Measurements from ENCODE around the gene DNAJB1.

The DNAJB1 gene

DNA sequence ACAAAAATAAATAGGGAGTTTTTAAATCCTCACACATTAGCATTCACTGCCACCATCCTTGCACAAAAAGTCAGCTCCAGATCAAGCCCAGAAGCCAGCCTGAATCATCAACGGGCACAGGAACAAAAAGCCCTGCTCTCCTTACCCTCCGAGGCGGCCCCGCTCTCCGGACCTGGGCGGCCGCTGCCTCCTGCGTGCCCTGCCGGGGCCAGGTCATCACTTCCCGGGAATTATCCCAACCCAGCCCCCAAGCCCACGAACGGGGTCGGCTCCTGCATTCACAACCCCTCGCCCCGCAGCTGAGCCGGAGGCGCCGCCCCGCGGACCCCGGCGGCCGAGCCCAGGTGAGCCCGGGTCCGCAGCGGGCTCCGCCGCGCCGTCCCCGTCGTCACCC lies 754 bp downstream of the DNAJB1 start:
- Histone ChIP-seq H2BK15ac (ENCODE audit: low read depth, poor library complexity, severe bottlenecking) (peak overlapping the region; percentile 30), H3K27ac (ENCODE audit: low read length, poor library complexity, severe bottlenecking) (peak overlapping the region; percentile 31), H2AFZ (ENCODE audit: low read depth, low read length) (no peak overlapping the region), H3K4ac (ENCODE audit: low read depth in 1 of 2, low read length in 2 of 2) (peak overlapping the region in 1 of 2 experiments; percentile 85), H3K23ac (ENCODE audit: low read length in 2 of 2) (peak overlapping the region in 1 of 2 experiments; percentile 96), H3K9me3 (ENCODE audit: control insufficient read depth, low read length) (no peaks in the 10 kb centered on the region), H2AK5ac (ENCODE audit: low read length, severe bottlenecking) (no peak overlapping the region), H3K27me3 (ENCODE audit: control insufficient read depth in 1 of 2, insufficient read depth in 1 of 2, low read length in 2 of 2) (no peaks in the 10 kb centered on the region), H3K4me2 (ENCODE audit: low read length, poor library complexity, severe bottlenecking) (peak overlapping the region; percentile 83), H2BK12ac (ENCODE audit: low read length in 2 of 2) (peak overlapping the region in 1 of 2 experiments; percentile 67), H3K18ac (ENCODE audit: low read depth in 1 of 2, low read length in 2 of 2) (peak overlapping the region in 1 of 2 experiments; percentile 91), H3K9ac (ENCODE audit: low read length) (peak overlapping the region; percentile 98), H2BK5ac (ENCODE audit: low read depth, low read length, poor library complexity, severe bottlenecking) (peak overlapping the region; percentile 36), H4K8ac (ENCODE audit: low read length) (no peak overlapping the region), H3K4me1 (ENCODE audit: control insufficient read depth, insufficient read depth, low read depth, low read length) (peaks cover 30% of the 10 kb centered on the region), H3K36me3 (ENCODE audit: control insufficient read depth in 1 of 2, insufficient read depth in 2 of 2, low read depth in 1 of 2, low read length in 2 of 2) (peaks cover 32 to 39% of the 10 kb centered on the region in 2 experiments), H3K14ac (ENCODE audit: low read length in 2 of 2) (peak overlapping the region in 1 of 2 experiments; percentile 39), H3K79me1 (replicated peaks; ENCODE audit: low read length, poor library complexity, severe bottlenecking) (peaks cover 7% of the 10 kb centered on the region), H2BK120ac (ENCODE audit: low read depth, low read length) (no peak overlapping the region), H4K91ac (ENCODE audit: low read length) (no peak overlapping the region), H3K4me3 (ENCODE audit: insufficient read depth in 1 of 2, low read depth in 1 of 2, low read length in 2 of 2) (peak overlapping the region; percentile 89 to 99)
- DNase-seq: no peak
- WGBS: under 1% methylated on average over 25 of the region's 32 CpGs

DNA sequence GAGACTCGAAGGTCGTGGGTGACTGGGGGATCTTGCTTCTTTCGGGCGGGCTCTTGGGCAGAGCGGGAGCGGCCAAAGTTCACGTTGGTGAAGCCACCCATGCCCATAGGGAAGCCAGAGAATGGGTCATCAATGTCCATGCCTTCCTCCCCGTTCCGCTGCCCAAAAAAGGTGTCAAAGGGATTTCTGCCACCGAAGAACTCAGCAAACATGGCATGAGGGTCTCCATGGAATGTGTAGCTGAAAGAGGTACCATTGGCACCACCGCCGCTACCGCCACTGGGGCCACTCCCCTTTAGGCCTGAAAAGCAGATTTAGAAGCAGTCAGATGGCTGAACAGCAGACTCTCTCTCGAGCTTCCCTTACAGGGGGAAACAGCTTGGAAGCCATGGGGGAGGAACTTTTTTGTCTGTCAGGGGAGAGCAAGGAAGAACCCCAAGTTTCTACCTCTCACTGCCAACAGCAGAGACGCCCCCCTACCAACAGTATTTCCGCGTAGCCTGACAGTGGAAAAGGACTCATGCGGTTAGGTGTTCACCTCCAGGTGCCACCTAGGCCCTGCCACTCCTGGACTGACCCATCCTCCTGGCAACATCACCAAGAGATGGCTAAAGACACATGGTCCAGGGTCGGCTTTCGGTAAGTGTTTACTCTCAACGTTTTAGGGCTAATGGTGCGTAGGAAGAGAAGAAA lies 1.3 kb downstream of the DNAJB1 start:
- H2AK5ac ChIP-seq (ENCODE audit: low read length, severe bottlenecking): no peak overlapping the region
- H3K4me1 ChIP-seq (ENCODE audit: control insufficient read depth, insufficient read depth, low read depth, low read length): peaks cover 30% of the 10 kb centered on the region
- peak overlapping the region; percentile 31 for H3K27ac ChIP-seq (ENCODE audit: low read length, poor library complexity, severe bottlenecking)
- H3K4me3 ChIP-seq (ENCODE audit: insufficient read depth in 1 of 2, low read depth in 1 of 2, low read length in 2 of 2): peak overlapping the region; percentile 89 to 99
- H3K23ac ChIP-seq (ENCODE audit: low read length in 2 of 2): peak overlapping the region in 1 of 2 experiments; percentile 75
- H2BK15ac ChIP-seq (ENCODE audit: low read depth, poor library complexity, severe bottlenecking): no peak overlapping the region
- H3K27me3 ChIP-seq (ENCODE audit: control insufficient read depth in 1 of 2, insufficient read depth in 1 of 2, low read length in 2 of 2): no peaks in the 10 kb centered on the region
- 56% methylated on average over 18 of the region's 22 CpGs for WGBS
- H3K36me3 ChIP-seq (ENCODE audit: control insufficient read depth in 1 of 2, insufficient read depth in 2 of 2, low read depth in 1 of 2, low read length in 2 of 2): peaks cover 32 to 39% of the 10 kb centered on the region in 2 experiments
- H3K79me1 ChIP-seq (replicated peaks; ENCODE audit: low read length, poor library complexity, severe bottlenecking): peaks cover 7% of the 10 kb centered on the region
- H2AFZ ChIP-seq (ENCODE audit: low read depth, low read length): no peak overlapping the region
- H2BK5ac ChIP-seq (ENCODE audit: low read depth, low read length, poor library complexity, severe bottlenecking): no peak overlapping the region
- no peaks in the 10 kb centered on the region for H3K9me3 ChIP-seq (ENCODE audit: control insufficient read depth, low read length)
- DNase-seq: no peak
- H3K18ac ChIP-seq (ENCODE audit: low read depth in 1 of 2, low read length in 2 of 2): peak overlapping the region in 1 of 2 experiments; percentile 37
- H3K9ac ChIP-seq (ENCODE audit: low read length): peak overlapping the region; percentile 98
- H3K4ac ChIP-seq (ENCODE audit: low read depth in 1 of 2, low read length in 2 of 2): no peak overlapping the region
- peak overlapping the region; percentile 83 for H3K4me2 ChIP-seq (ENCODE audit: low read length, poor library complexity, severe bottlenecking)
- no peak overlapping the region for H4K91ac ChIP-seq (ENCODE audit: low read length)
- peak overlapping the region in 1 of 2 experiments; percentile 71 for H3K14ac ChIP-seq (ENCODE audit: low read length in 2 of 2)
- peak overlapping the region in 1 of 2 experiments; percentile 7 for H2BK12ac ChIP-seq (ENCODE audit: low read length in 2 of 2)
- H4K8ac ChIP-seq (ENCODE audit: low read length): no peak overlapping the region
- no peak overlapping the region for H2BK120ac ChIP-seq (ENCODE audit: low read depth, low read length)

DNA sequence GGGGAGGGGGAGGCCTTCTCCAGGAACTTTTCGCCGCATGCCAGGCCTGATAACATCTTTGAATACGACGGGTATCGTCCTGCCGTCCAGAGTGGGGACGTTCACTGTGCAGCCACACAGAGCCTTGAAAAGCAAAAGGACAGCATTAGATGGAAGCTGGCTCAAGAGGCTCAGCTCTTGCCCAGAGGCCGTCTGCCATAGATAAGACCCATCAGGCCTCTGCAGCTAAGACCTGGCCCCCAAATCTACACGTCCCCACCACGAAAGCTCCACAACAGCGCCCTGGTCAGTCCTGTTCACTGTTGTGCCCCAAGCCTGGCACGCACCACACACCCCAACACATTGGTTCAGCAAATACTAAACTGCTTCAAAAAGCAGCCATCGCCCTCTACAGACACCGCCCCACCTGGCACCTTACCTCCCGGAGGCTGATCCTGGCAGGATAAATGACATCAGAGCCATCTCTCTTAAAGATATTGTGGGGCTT lies 2.1 kb downstream of the DNAJB1 start:
- H3K9ac ChIP-seq (ENCODE audit: low read length): peak overlapping the region; percentile 98
- no peak overlapping the region for H3K27ac ChIP-seq (ENCODE audit: low read length, poor library complexity, severe bottlenecking)
- no peak for DNase-seq
- no peak overlapping the region for H2AK5ac ChIP-seq (ENCODE audit: low read length, severe bottlenecking)
- H3K36me3 ChIP-seq (ENCODE audit: control insufficient read depth in 1 of 2, insufficient read depth in 2 of 2, low read depth in 1 of 2, low read length in 2 of 2): peaks cover 32 to 39% of the 10 kb centered on the region in 2 experiments
- no peak overlapping the region for H2BK15ac ChIP-seq (ENCODE audit: low read depth, poor library complexity, severe bottlenecking)
- H2AFZ ChIP-seq (ENCODE audit: low read depth, low read length): no peak overlapping the region
- H4K8ac ChIP-seq (ENCODE audit: low read length): no peak overlapping the region
- peaks cover 32% of the 10 kb centered on the region for H3K4me1 ChIP-seq (ENCODE audit: control insufficient read depth, insufficient read depth, low read depth, low read length)
- no peak overlapping the region for H2BK5ac ChIP-seq (ENCODE audit: low read depth, low read length, poor library complexity, severe bottlenecking)
- no peak overlapping the region for H2BK120ac ChIP-seq (ENCODE audit: low read depth, low read length)
- H3K18ac ChIP-seq (ENCODE audit: low read depth in 1 of 2, low read length in 2 of 2): no peak overlapping the region
- H3K14ac ChIP-seq (ENCODE audit: low read length in 2 of 2): peak overlapping the region in 1 of 2 experiments; percentile 53
- H3K79me1 ChIP-seq (replicated peaks; ENCODE audit: low read length, poor library complexity, severe bottlenecking): peaks cover 7% of the 10 kb centered on the region
- no peak overlapping the region for H3K23ac ChIP-seq (ENCODE audit: low read length in 2 of 2)
- peak overlapping the region; percentile 30 for H3K4me2 ChIP-seq (ENCODE audit: low read length, poor library complexity, severe bottlenecking)
- peak overlapping the region in 1 of 2 experiments; percentile 99 for H3K4me3 ChIP-seq (ENCODE audit: insufficient read depth in 1 of 2, low read depth in 1 of 2, low read length in 2 of 2)
- 91% methylated on average over 15 of the region's 15 CpGs for WGBS
- no peak overlapping the region for H4K91ac ChIP-seq (ENCODE audit: low read length)
- H3K4ac ChIP-seq (ENCODE audit: low read depth in 1 of 2, low read length in 2 of 2): no peak overlapping the region
- H2BK12ac ChIP-seq (ENCODE audit: low read length in 2 of 2): no peak overlapping the region
- H3K9me3 ChIP-seq (ENCODE audit: control insufficient read depth, low read length): no peaks in the 10 kb centered on the region
- no peaks in the 10 kb centered on the region for H3K27me3 ChIP-seq (ENCODE audit: control insufficient read depth in 1 of 2, insufficient read depth in 1 of 2, low read length in 2 of 2)

DNA sequence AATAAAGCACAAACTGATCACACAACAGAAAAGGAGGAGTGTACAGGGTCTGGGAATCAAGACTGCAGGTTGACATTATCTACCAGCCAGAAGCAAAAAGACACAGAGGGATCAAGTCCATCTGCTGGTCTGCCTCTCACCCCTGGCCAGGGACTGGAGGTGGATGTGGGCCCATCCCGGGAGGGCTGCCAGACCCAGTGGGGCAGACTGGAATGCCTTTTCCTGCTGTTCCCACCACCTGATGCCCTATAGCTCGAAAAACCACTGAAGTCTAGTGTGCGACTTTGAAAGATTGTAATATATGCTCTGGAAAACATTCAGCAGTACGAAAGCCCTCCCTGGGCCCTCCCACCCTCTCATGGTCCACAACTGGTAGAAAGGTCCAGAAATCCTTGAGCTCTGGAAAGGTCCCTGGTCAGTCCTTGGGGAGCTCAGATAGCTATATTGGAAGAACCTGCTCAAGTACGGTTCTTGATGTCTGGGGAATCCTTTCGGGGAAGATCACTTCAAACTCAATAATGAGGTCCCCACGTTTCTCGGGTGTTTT lies 2.6 kb downstream of the DNAJB1 start:
- no peak overlapping the region for H2BK5ac ChIP-seq (ENCODE audit: low read depth, low read length, poor library complexity, severe bottlenecking)
- H4K91ac ChIP-seq (ENCODE audit: low read length): no peak overlapping the region
- H3K18ac ChIP-seq (ENCODE audit: low read depth in 1 of 2, low read length in 2 of 2): no peak overlapping the region
- H3K4me2 ChIP-seq (ENCODE audit: low read length, poor library complexity, severe bottlenecking): no peak overlapping the region
- H2AFZ ChIP-seq (ENCODE audit: low read depth, low read length): no peak overlapping the region
- 97% methylated on average over 5 of the region's 8 CpGs for WGBS
- H3K4me1 ChIP-seq (ENCODE audit: control insufficient read depth, insufficient read depth, low read depth, low read length): peaks cover 35% of the 10 kb centered on the region
- peak overlapping the region; percentile 98 for H3K9ac ChIP-seq (ENCODE audit: low read length)
- peak overlapping the region in 1 of 2 experiments; percentile 99 for H3K4me3 ChIP-seq (ENCODE audit: insufficient read depth in 1 of 2, low read depth in 1 of 2, low read length in 2 of 2)
- H3K4ac ChIP-seq (ENCODE audit: low read depth in 1 of 2, low read length in 2 of 2): no peak overlapping the region
- no peak overlapping the region for H3K14ac ChIP-seq (ENCODE audit: low read length in 2 of 2)
- no peak overlapping the region for H2AK5ac ChIP-seq (ENCODE audit: low read length, severe bottlenecking)
- H3K27ac ChIP-seq (ENCODE audit: low read length, poor library complexity, severe bottlenecking): no peak overlapping the region
- peaks cover 7% of the 10 kb centered on the region for H3K79me1 ChIP-seq (replicated peaks; ENCODE audit: low read length, poor library complexity, severe bottlenecking)
- H3K36me3 ChIP-seq (ENCODE audit: control insufficient read depth in 1 of 2, insufficient read depth in 2 of 2, low read depth in 1 of 2, low read length in 2 of 2): peaks cover 32 to 39% of the 10 kb centered on the region in 2 experiments
- no peak overlapping the region for H2BK15ac ChIP-seq (ENCODE audit: low read depth, poor library complexity, severe bottlenecking)
- H4K8ac ChIP-seq (ENCODE audit: low read length): no peak overlapping the region
- no peak for DNase-seq
- no peak overlapping the region for H2BK120ac ChIP-seq (ENCODE audit: low read depth, low read length)
- no peak overlapping the region for H2BK12ac ChIP-seq (ENCODE audit: low read length in 2 of 2)
- H3K9me3 ChIP-seq (ENCODE audit: control insufficient read depth, low read length): no peaks in the 10 kb centered on the region
- H3K23ac ChIP-seq (ENCODE audit: low read length in 2 of 2): peak overlapping the region in 1 of 2 experiments; percentile 34
- no peaks in the 10 kb centered on the region for H3K27me3 ChIP-seq (ENCODE audit: control insufficient read depth in 1 of 2, insufficient read depth in 1 of 2, low read length in 2 of 2)
